ENCODE data around the gene IL20. TPM values are rescaled to one million over a fixed set of nuclear protein-coding genes. Genes with fewer than 3 reads are reported as not detected.

The IL20 gene
- total RNA-seq, 1 experiment from 2014 or later, result not detected

GRCh38 chr1:206899717-206900116, 34.3 kb downstream of the IL20 start:
- Mint-ChIP-seq H3K27me3 (ENCODE audit: insufficient read depth, unreplicated experiment) (peaks cover 8% of the 10 kb centered on the region), H3K36me3 (ENCODE audit: insufficient read depth, unreplicated experiment) (no peaks in the 10 kb centered on the region), H3K27ac (ENCODE audit: unreplicated experiment) (no peak overlapping the region), H3K9me3 (ENCODE audit: unreplicated experiment) (no peaks in the 10 kb centered on the region), H3K4me1 (ENCODE audit: low read depth, unreplicated experiment) (peaks cover 7% of the 10 kb centered on the region), H3K4me3 (ENCODE audit: unreplicated experiment) (no peak overlapping the region)
- no peaks in the 10 kb centered on the region for H3K4me1 ChIP-seq
- no TSS peak for BruUV-seq (replicated peaks)
- H3K9me3 ChIP-seq, result no peaks in the 10 kb centered on the region
- TF ChIP-seq CTCF (IDR thresholded peaks at IDR 0.05; ENCODE audit: insufficient read depth in 1 of 2, low read depth in 1 of 2, low read length in 1 of 2, severe bottlenecking in 1 of 2, unreplicated experiment in 1 of 2), result no peak
- no peak for DNase-seq
- H3K36me3 ChIP-seq (ENCODE audit: control insufficient read depth, insufficient read depth, low read length), result no peaks in the 10 kb centered on the region
- H3K27me3 ChIP-seq (replicated peaks; ENCODE audit: control insufficient read depth, insufficient read depth, low read length), result no peaks in the 10 kb centered on the region
- ChIA-PET CTCF (interaction anchor here (0.6 to 1.4 kb wide), 2 partner anchors 10 to 13 kb away, joined by 3 to 4 read pairs; no protein-coding TSS in a partner anchor), POLR2A (no interaction called here)
- intact Hi-C loops (cut with micrococcal nuclease; ENCODE audit: unreplicated experiment), result no loop called here
- no peak overlapping the region for H3K4me3 ChIP-seq (ENCODE audit: low read depth, low read length)

DNA sequence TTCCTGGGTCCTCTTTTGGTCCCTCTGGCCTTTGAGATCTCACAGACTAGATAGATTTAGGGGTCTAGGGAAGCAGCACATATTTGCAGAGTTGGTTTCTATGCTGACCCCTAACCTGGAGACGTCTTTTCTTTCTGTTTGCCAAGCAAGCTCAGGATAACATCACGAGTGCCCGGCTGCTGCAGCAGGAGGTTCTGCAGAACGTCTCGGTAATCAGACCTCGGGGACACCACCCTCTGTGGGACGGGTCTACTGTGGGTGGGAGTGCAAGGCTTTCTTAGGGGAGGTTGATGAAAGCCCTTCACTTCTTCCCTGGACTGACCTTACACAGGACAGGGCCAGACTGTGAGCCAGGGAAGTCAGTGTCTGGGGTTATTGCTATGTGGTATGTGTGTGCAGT, 34.7 kb downstream of the IL20 start:
- no TSS peak for BruUV-seq (replicated peaks)
- POLR2A ChIA-PET, result no interaction called here
- intact Hi-C loops (cut with micrococcal nuclease; ENCODE audit: unreplicated experiment), result no loop called here
- no peak for TF ChIP-seq CTCF (IDR thresholded peaks at IDR 0.05; ENCODE audit: insufficient read depth in 1 of 2, low read depth in 1 of 2, low read length in 1 of 2, severe bottlenecking in 1 of 2, unreplicated experiment in 1 of 2)
- H3K4me1 Mint-ChIP-seq (ENCODE audit: low read depth, unreplicated experiment), result peaks cover 7% of the 10 kb centered on the region
- Histone ChIP-seq H3K4me1 (no peaks in the 10 kb centered on the region), H3K36me3 (ENCODE audit: control insufficient read depth, insufficient read depth, low read length) (no peaks in the 10 kb centered on the region), H3K9me3 (no peaks in the 10 kb centered on the region), H3K27me3 (replicated peaks; ENCODE audit: control insufficient read depth, insufficient read depth, low read length) (no peaks in the 10 kb centered on the region), H3K4me3 (ENCODE audit: low read depth, low read length) (no peak overlapping the region)
- no peak for DNase-seq
- no peaks in the 10 kb centered on the region for H3K36me3 Mint-ChIP-seq (ENCODE audit: insufficient read depth, unreplicated experiment)
- no peaks in the 10 kb centered on the region for H3K9me3 Mint-ChIP-seq (ENCODE audit: unreplicated experiment)
- H3K27ac Mint-ChIP-seq (ENCODE audit: unreplicated experiment), result no peak overlapping the region
- CTCF ChIA-PET, result interaction anchor here (0.6 to 1.4 kb wide), 2 partner anchors 9 to 12 kb away, joined by 3 to 4 read pairs; no protein-coding TSS in a partner anchor
- no peak overlapping the region for H3K4me3 Mint-ChIP-seq (ENCODE audit: unreplicated experiment)
- peaks cover 10% of the 10 kb centered on the region for H3K27me3 Mint-ChIP-seq (ENCODE audit: insufficient read depth, unreplicated experiment)

DNA sequence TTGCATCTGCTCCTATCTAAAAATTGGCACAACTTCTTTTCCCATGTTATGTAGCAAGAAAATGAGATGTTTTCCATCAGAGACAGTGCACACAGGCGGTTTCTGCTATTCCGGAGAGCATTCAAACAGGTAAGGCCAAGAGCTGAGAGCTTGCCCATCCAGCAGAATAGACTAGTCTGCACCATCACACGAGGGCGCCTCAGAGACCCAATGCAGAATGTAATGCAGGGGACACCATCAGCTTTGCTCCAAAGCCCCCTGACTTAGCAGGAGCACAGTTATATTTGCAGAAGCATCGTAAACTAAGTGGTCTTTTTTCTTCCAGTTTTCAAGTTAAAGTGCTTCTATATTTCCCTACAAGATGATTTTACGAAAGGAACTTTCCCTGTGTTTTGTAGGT, 36.5 kb downstream of the IL20 start:
- Histone ChIP-seq H3K4me1 (no peaks in the 10 kb centered on the region), H3K36me3 (ENCODE audit: control insufficient read depth, insufficient read depth, low read length) (no peaks in the 10 kb centered on the region), H3K27me3 (replicated peaks; ENCODE audit: control insufficient read depth, insufficient read depth, low read length) (no peaks in the 10 kb centered on the region; the same call in 1 of the 2 replicates), H3K9me3 (no peaks in the 10 kb centered on the region), H3K4me3 (ENCODE audit: low read depth, low read length) (no peak overlapping the region)
- H3K27ac Mint-ChIP-seq (ENCODE audit: unreplicated experiment), result no peak overlapping the region
- H3K27me3 Mint-ChIP-seq (ENCODE audit: insufficient read depth, unreplicated experiment), result peaks cover 16% of the 10 kb centered on the region
- no peaks in the 10 kb centered on the region for H3K4me1 Mint-ChIP-seq (ENCODE audit: low read depth, unreplicated experiment)
- no peaks in the 10 kb centered on the region for H3K9me3 Mint-ChIP-seq (ENCODE audit: unreplicated experiment)
- no peak for DNase-seq
- ChIA-PET POLR2A (no interaction called here), CTCF (interaction anchor here (1.4 kb wide), 1 partner anchor 10 kb away, joined by 3 read pairs; no protein-coding TSS in a partner anchor)
- intact Hi-C loops (cut with micrococcal nuclease; ENCODE audit: unreplicated experiment), result no loop called here
- H3K36me3 Mint-ChIP-seq (ENCODE audit: insufficient read depth, unreplicated experiment), result no peaks in the 10 kb centered on the region
- no TSS peak for BruUV-seq (replicated peaks)
- H3K4me3 Mint-ChIP-seq (ENCODE audit: unreplicated experiment), result no peak overlapping the region
- no peak for TF ChIP-seq CTCF (IDR thresholded peaks at IDR 0.05; ENCODE audit: insufficient read depth in 1 of 2, low read depth in 1 of 2, low read length in 1 of 2, severe bottlenecking in 1 of 2, unreplicated experiment in 1 of 2)

All from Caco-2 (cell line).